Stimulated activated CD8-positive, alpha-beta memory T cell treated with anti-CD3 and anti-CD28 coated beads, Interleukin-7, amount 100 ng/mL, for 1 hour (primary cell): Measurements from ENCODE around the gene SERTM2.

Experiments used
- DNase-seq, 2 donors: peaks; one replicate each; pipeline ENCODE4 v3.0.0-alpha.2; 2020; ENCODE audit warnings: low read depth in 2 of 2

SERTM2 gene

GRCh38 chrX:111560801-111561200 lies 49.4 kb downstream of the SERTM2 start:
- no peak for DNase-seq

- no peak for DNase-seq
These were observed 50.4 kb downstream of the SERTM2 start for GRCh38 chrX:111561851-111562250.

DNA sequence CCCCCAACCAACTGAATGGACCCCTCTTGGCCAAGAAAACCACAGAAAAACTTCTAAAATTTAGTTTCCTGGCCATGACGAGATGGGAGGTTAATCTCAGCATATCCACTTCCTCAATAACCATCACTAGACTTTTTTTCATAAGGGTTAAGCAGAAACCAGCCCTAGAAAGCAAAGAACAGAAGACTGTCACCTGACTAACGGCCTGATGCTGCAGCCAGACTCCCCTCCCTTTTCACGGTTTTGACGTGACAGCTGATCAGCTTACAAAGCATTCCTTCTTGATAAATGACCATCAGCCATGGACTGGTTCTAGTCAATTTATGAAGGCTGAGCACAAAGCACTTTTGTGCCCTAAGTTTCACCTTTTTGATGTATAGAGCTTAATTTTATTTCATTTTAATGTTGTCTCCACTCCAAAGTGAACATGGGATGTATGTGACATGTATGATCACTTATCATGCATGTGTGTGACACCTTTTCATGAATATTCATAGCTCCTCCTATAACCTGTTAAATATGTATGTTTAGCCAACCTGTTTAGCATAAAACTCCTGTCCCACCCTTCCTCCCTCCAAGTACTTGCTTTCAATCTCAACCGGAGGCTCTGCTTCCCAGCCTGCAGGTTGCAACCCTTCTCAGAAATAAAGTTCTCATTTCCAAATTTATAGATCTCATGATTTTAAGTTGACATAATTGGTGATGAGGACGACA lies 56.3 kb downstream of the SERTM2 start:
- no peak for DNase-seq

DNA sequence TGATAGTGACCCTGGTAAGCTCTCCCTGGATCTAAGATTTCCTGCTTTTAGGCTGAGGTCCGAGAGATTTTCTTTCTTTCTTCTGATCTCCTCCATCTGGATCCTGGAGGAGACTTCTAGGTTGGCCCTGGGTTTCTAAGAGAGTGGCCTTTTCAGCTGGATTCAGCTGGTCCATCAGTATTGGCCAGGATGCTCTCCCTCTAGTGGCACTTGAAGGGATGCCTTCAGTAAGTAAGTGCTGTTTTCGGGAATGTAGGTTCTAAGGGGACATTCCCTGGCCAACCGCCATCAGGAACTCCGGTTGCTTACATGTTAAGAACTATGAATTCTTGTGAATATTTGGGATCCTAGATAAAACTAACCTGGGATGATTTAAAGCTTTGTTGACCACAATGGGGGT lies 56.9 kb downstream of the SERTM2 start:
- DNase-seq: no peak

- DNase-seq: no peak
These were observed 57.4 kb downstream of the SERTM2 start for GRCh38 chrX:111568817-111569216.
